NCI-H345 (cell line): Measurements from ENCODE around the gene RBBP7.

Experiments used
- DNase-seq: peaks from one replicate; lab custom pipeline; 2025; lab: John Stamatoyannopoulos, UW

The RBBP7 gene

DNA sequence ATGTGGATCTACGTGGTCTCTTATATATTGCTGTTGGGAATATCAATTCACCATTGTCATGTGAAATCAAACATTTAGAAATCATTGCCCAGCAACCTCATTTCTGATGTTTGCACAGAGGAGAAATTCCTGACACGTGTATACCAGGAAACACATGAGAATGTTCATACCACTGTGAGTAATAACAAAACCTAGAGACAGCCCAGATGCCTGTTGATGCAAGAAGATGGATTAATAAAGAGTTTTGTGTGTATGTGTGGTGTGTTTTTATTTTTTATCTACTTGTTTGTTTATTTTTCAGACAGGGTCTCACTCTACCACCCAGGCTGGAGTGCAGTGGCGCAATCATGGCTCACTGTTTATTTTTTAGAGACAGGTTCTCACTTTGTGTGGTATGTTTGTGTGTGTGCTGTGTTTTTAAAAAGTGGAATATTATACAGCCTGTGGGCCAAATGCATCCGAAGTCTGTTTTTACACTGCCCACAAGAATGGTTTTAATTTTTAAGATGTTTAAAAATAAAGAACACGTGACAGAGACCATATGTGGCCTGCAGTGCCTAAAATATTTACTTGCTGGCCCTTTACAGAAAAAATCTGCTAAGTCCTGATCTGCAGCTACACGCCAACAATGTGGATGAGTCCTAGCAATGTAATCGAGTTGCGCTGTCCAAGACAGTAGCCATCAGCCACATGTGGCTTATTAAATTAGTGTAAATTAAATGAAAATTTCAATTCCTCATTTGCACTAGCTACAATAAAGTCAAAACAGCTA, 44.7 kb downstream of the RBBP7 start:
- DNase-seq = no peak

DNA sequence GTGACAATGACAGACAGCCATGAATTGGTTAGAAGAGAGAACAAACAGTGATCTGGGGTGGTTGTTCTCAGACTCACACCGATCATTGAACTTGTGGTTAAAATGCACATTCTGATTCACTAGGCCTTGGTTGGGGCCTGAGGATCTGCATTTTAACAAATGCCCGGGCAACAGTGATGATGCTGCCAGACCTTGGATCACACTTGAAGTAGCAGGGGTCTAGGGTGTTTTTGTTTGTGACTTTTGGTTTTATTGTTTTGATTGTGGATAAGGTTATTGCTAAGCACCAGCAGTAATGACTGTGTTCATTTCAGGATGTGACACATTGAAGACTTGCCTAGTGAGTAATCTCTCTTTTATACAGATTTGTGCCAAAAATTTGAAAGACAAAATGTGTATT, 47.4 kb downstream of the RBBP7 start:
- no peak for DNase-seq

DNA sequence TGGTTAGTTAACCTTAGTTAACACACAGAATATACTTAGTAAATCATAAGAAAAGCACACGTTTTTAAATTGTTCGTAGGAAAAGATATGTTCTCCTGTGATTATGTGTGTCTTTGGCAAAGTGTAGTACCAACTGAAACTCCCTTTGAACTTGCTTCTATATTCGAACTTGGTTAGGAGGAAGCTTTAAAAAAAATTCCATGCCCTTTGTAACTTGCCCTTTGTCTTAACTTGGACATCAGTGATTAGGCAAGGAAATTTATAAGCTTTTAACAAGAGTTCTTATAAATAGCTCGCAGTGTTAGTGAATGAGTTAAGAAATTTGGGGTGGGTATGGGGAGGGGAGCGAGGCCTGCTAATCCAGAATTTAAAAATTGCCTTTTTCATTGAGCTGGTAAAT, 50.5 kb downstream of the RBBP7 start:
- DNase-seq = no peak

DNA sequence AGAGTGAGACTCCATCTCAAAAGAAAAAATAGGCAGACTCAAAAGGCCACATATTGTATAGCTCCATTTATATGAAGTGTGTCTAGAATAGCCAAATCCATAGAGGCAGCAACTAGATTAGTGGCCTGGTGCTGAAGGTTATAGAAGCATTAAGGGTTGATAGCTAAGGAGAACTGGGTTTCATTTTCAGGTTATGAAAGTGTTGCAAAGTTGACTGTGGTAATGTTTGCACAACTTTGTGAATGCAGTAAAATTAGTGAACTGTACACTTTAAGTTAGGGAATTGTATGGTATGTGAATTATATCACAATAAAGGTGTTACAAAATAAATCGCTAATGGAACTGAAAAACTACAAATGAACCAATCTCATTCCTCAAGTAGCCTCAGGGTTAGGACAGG, 55.6 kb downstream of the RBBP7 start:
- no peak for DNase-seq

DNA sequence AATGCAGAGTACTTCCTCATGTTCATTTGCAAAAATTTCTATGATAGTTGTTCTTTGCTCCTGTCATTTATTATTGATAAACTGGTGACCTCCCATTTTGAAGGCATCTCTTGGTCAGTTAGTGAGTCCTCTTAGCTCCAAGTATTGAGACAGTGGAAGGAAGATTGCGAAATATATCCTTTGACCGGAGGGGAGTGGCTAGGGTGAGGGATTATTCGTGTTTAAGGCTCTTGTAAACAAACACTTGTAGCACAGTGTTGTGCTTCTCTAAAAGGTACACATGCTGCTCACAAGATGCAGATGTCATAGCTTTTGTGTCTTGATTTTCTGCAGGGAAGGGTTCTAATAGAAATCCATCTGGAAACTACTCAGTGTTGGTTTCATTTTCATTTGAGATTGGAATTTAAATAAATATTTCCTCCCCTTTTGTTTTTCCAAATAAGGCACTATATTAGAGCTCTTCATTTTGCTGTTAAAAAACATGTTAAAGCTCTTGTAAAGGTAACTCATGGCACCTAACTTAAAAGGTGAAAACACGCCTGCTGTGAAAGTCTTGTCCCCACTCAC, 62.1 kb downstream of the RBBP7 start:
- DNase-seq = no peak

DNA sequence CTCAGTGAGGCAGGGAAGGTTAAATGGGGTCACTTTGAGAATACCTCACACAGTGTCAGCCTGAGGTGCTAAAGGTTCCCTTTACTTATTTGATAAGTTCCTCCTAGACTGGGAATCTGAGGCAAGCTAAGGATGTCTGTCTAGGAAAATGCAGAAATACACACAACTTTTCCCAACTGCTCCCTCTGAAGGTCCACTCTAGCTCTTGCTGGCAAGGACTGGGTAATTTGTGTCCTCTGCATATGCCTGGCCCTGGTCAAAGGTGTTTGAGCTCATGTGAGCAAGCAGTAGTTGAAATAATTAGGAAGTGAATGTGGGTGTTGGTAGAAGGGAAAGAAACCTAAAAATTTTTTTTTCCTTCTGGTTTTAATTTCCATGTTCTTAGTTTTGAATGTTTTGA, 62.6 kb downstream of the RBBP7 start:
- DNase-seq = no peak

DNA sequence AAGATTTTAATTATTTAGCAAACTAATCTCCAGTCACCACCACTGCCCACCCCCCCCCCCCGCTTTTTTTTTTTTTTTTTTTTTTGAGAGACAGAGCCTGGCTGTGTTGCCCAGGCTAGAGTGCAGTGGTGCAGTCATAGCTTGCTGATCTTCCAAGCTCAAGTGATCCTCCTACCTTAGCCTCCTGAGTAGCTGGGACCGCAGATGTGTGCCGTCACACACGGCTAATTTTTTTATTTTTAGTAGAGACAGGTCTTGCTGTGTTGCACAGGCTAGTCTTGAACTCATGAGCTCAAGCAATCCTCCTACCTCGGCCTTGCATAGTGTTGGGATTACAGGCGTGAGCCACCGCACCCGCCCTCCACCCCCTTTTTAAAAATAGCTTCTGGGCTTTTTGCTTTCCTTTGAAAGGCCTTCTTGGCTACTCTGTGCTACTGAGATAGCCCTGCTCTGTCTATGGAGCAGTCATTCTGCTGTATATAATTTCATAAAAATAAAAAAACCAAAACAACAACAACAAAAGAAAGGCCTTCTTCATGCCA, 65.2 kb downstream of the RBBP7 start:
- DNase-seq = no peak

DNA sequence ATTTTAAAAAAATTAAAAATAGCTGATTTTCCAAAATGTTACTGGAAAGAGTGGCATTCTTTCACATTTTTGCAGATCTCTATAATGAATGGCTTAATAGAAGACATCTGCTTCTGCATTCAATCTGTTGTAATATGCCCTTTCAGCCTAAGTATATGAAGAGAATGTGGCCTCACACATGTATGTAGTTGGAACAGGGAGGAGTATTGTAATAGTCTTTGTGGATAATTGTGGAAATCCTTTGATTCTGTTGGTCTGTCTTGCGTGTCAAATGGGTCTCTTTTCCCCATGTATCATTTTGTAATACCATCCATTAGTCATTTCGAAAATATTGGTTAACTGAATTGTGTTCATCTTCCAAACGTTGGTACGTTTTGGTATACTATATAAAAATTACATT, 72.3 kb downstream of the RBBP7 start:
- no peak for DNase-seq

DNA sequence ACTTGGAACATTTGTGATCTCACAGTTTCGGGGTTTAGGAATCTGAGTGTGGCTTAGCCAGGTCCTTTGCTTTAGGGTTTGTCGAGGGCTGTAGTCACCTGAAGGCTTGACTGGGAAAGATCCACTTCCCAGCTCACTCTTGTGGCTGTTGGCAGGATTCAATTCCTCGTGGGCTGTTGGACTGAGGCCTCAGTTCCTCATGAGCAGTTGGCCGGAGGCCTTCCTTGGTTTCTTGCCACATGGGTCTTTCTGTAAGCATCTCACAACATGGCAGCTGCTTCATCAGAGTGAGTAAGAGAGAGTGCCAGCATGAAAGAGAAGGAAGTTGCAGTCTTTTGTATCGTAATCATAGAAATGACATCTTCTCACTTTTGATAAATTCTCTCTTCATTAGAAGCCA, 72.8 kb downstream of the RBBP7 start:
- DNase-seq = no peak

DNA sequence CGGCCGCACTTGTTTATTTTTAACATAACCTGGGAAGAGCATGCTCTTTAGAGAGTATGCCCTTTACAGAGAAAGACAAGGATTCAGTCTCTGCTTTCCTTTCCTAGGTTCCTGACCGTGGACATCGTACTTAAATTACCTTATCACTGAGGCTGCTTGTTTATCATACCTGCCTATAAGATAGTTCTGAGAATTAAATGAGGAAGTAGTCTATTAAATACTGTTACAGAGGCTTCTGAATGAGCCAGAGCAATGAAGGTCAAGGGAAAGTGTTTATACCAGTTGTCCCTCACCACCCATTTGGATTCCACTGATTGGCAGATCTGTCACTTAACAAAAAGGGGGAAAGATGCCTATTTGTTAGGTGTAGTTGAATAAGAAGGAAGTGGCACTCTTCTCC, 73.9 kb downstream of the RBBP7 start:
- DNase-seq = no peak
